ENCODE measurements around the gene TMSB4Y.

TMSB4Y gene

GRCh38 chrY:13751289-13752071 is 47.8 kb downstream of the TMSB4Y start:
- no peak for DNase-seq (ENCODE audit: low read depth in 1 of 2, low spot score in 1 of 2)
- TF ChIP-seq SPI1 (IDR thresholded peaks at IDR 0.05; ENCODE audit: borderline replicate concordance, low read depth) (no peak), POLR2AphosphoS5 (IDR thresholded peaks at IDR 0.05; ENCODE audit: low read depth) (no peak), GABPA (IDR thresholded peaks at IDR 0.05; ENCODE audit: low read depth) (no peak), REST (IDR thresholded peaks at IDR 0.05; ENCODE audit: insufficient replicate concordance, low read depth) (no peak), CTCF (IDR thresholded peaks at IDR 0.05; ENCODE audit: insufficient read depth, low read length) (no peak)
- no peaks in the 10 kb centered on the region for H3K27me3 ChIP-seq (ENCODE audit: insufficient read depth, poor library complexity, severe bottlenecking)
- H3K4me3 ChIP-seq (replicated peaks; ENCODE audit: insufficient read depth, low read length): no peak overlapping the region
- no peak overlapping the region for H3K27ac ChIP-seq (replicated peaks)

- no peaks in the 10 kb centered on the region for H3K27me3 ChIP-seq (ENCODE audit: insufficient read depth, poor library complexity, severe bottlenecking)
- H3K4me3 ChIP-seq (replicated peaks; ENCODE audit: insufficient read depth, low read length): no peak overlapping the region
- DNase-seq (ENCODE audit: low read depth in 1 of 2, low spot score in 1 of 2): no peak
- TF ChIP-seq POLR2AphosphoS5 (IDR thresholded peaks at IDR 0.05; ENCODE audit: low read depth) (no peak), CTCF (IDR thresholded peaks at IDR 0.05; ENCODE audit: insufficient read depth, low read length) (no peak), REST (IDR thresholded peaks at IDR 0.05; ENCODE audit: insufficient replicate concordance, low read depth) (no peak), GABPA (IDR thresholded peaks at IDR 0.05; ENCODE audit: low read depth) (no peak), SPI1 (IDR thresholded peaks at IDR 0.05; ENCODE audit: borderline replicate concordance, low read depth) (no peak)
- no peak overlapping the region for H3K27ac ChIP-seq (replicated peaks)
These were observed 51.0 kb downstream of the TMSB4Y start for GRCh38 chrY:13754661-13755060.
